Upper lobe of left lung (tissue), 6 donors: ENCODE data around the gene TTC39A. TPM values are rescaled to one million over a fixed set of nuclear protein-coding genes. Genes with fewer than 3 reads are reported as not detected.

Source experiments
- ATAC-seq, 2 donors: fragments of 200-7000 bp; cut with Tn5 transposase; one replicate each; pipeline ENCODE4 v1.9.1; 2022; ENCODE audit warnings: mild to moderate bottlenecking in 2 of 2, moderate library complexity in 2 of 2; ENCODE audit not compliant: low FRiP score in 2 of 2
- DNase-seq, 2 donors: peaks; one replicate each; pipeline ENCODE4 v3.0.0-alpha.2; 2019 to 2020
- H3K27ac ChIP-seq, 4 donors: fragments of 200-600 bp; sonication (generic); one replicate each; pipeline ENCODE4 v1.5.1; 2016 to 2019
- H3K27me3 ChIP-seq, 4 donors: fragments of 200-600 bp; sonication (generic); one replicate each; pipeline ENCODE4 v1.5.1; 2017 to 2019
- H3K36me3 ChIP-seq, 4 donors: fragments of 200-600 bp; sonication (generic); one replicate each; pipeline ENCODE4 v1.5.1; 2016 to 2019
- H3K4me1 ChIP-seq, 4 donors: fragments of 200-600 bp; sonication (generic); one replicate each; pipeline ENCODE4 v1.5.1; 2018 to 2019
- H3K4me3 ChIP-seq, 4 donors: fragments of 200-600 bp; sonication (generic); one replicate each; pipeline ENCODE4 v1.5.1; 2017 to 2019; ENCODE audit warnings: mild to moderate bottlenecking in 2 of 4, moderate library complexity in 1 of 4
- H3K9me3 ChIP-seq, 4 donors: fragments of 200-600 bp; sonication (generic); one replicate each; pipeline ENCODE4 v1.5.1; 2018 to 2019
- EP300 ChIP-seq, 4 donors: sonication (generic); formaldehyde crosslinking; IDR thresholded peaks; one replicate each; pipeline ENCODE4 v1.5.1; 2017; ENCODE audit warnings: antibody characterized with exemption in 4 of 4, control low read depth in 2 of 4
- POLR2A ChIP-seq, 4 donors: fragments of 450-650 bp; IDR thresholded peaks; one replicate each; pipeline ENCODE4 v1.5.1; 2016 to 2017; ENCODE audit warnings: antibody characterized with exemption in 4 of 4, mild to moderate bottlenecking in 2 of 4
- POLR2AphosphoS5 ChIP-seq, 2 donors: sonication (generic); formaldehyde crosslinking; IDR thresholded peaks; one replicate each; pipeline ENCODE4 v1.5.1; 2017; ENCODE audit warnings: antibody characterized with exemption in 2 of 2
- whole genome bisulfite sequencing, 2 donors: methylation state at CpG; one replicate each; pipeline ENCODE4 v1.1.5; 2017 to 2018; 5-methylcytosine and 5-hydroxymethylcytosine counted together
- total RNA-seq, 6 donors: library from RNA; depleted of rRNA in 4 of 6; stranded (reverse); fragments of >200 nt in 4 of 6; gene quantifications; one replicate each; pipeline versions ENCODE4 v1.1.0 to v1.2.1, GENCODE V29; 2016 to 2021
- TF ChIP-seq, protein P1 (sequence below), 6 experiments: fragments of 450-650 bp in 4 of 6; fragments of 200-600 bp in 2 of 6; sonication (generic) in 2 of 6; IDR thresholded peaks; one replicate each; pipeline ENCODE4 v1.5.1; 2016 to 2019; ENCODE audit warnings: antibody characterized with exemption in 6 of 6
- donor health status: DM: no; HTN: no; CAD: no; lungs with moderate emphysema.
- donor health status: DM: no; HTN: yes; CAD: no; lungs with severe emphysema.

Gene TTC39A
- total RNA-seq, 6 donors from 2014 or later = 33.0 to 96.4 (median 55.7) TPM

DNA sequence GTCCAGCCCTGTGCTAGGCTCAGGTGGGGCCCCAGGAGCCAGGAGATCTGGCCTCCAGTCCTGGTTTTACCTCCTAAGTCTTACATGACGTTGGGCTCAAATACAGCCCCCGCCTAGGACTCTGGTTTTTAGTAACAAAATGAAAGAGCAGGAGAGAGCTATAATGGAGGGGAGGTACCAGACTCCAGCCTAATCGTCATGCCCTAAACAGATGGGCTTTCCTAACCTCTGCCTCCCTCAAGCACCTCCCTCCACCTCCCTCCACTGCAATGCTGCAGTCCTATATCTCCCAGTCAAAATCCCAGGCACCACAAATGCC is 28.6 kb downstream of the TTC39A start:
- Histone ChIP-seq H3K4me3 (no peak overlapping the region), H3K27me3 (no peaks in the 10 kb centered on the region), H3K9me3 (no peaks in the 10 kb centered on the region), H3K4me1 (peaks cover 5 to 22% (median 11%) of the 10 kb centered on the region in 4 donors), H3K36me3 (no peaks in the 10 kb centered on the region), H3K27ac (no peak overlapping the region)
- ATAC-seq (no peak), DNase-seq (no peak)
- WGBS, 2 donors = 76 to 84% methylated on average over 3 of the region's 3 CpGs
- TF ChIP-seq, protein P1, sequence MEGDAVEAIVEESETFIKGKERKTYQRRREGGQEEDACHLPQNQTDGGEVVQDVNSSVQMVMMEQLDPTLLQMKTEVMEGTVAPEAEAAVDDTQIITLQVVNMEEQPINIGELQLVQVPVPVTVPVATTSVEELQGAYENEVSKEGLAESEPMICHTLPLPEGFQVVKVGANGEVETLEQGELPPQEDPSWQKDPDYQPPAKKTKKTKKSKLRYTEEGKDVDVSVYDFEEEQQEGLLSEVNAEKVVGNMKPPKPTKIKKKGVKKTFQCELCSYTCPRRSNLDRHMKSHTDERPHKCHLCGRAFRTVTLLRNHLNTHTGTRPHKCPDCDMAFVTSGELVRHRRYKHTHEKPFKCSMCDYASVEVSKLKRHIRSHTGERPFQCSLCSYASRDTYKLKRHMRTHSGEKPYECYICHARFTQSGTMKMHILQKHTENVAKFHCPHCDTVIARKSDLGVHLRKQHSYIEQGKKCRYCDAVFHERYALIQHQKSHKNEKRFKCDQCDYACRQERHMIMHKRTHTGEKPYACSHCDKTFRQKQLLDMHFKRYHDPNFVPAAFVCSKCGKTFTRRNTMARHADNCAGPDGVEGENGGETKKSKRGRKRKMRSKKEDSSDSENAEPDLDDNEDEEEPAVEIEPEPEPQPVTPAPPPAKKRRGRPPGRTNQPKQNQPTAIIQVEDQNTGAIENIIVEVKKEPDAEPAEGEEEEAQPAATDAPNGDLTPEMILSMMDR (IDR thresholded peaks at IDR 0.05) = no peak
- TF ChIP-seq EP300 (IDR thresholded peaks at IDR 0.05) = no peak
- TF ChIP-seq POLR2A (IDR thresholded peaks at IDR 0.05) = no peak
- no peak for TF ChIP-seq POLR2AphosphoS5 (IDR thresholded peaks at IDR 0.05)

DNA sequence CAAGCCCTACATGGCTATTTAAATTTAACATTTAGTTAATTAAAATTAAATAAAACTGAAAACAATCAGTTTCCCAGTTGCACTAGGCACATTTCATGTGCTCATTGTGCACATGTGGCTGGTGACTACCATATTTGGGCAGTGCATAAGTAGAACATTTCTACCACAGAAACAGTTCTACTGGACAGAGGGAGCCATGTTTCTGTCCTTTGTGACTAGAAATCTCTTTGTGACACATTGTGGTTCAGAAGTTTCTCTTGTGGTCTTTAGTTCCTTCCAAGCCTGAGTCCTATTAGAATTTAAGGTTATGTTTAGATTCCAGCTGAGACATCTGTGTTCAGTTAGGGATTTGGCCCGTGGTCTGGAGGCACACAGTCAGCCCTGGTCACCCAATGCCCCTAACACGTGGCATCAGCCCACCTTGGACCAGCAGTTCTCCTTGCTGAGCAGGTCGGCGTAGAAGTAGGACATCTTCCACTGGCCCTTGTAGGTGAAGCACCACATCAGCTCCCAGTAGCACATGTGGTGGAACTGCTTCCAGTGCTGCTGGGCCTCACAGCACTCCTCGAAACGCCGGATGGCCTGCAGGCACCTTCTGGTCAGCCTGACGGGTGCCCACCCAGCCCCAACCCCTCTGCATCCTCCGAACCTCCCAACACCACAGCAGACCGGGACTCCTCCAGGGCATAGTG is 29.1 kb downstream of the TTC39A start:
- Histone ChIP-seq H3K4me1 (peaks cover 10 to 27% (median 16%) of the 10 kb centered on the region in 4 donors), H3K27ac (no peak overlapping the region), H3K36me3 (no peaks in the 10 kb centered on the region), H3K4me3 (no peak overlapping the region), H3K27me3 (no peaks in the 10 kb centered on the region), H3K9me3 (no peaks in the 10 kb centered on the region)
- DNase-seq (no peak), ATAC-seq (no peak)
- TF ChIP-seq POLR2AphosphoS5 (IDR thresholded peaks at IDR 0.05) (no peak), EP300 (IDR thresholded peaks at IDR 0.05) (no peak), POLR2A (IDR thresholded peaks at IDR 0.05) (no peak)
- TF ChIP-seq, protein P1 (IDR thresholded peaks at IDR 0.05) = no peak
- 83 to 87% methylated on average over 7 to 10 of the region's 10 CpGs for WGBS, 2 donors

DNA sequence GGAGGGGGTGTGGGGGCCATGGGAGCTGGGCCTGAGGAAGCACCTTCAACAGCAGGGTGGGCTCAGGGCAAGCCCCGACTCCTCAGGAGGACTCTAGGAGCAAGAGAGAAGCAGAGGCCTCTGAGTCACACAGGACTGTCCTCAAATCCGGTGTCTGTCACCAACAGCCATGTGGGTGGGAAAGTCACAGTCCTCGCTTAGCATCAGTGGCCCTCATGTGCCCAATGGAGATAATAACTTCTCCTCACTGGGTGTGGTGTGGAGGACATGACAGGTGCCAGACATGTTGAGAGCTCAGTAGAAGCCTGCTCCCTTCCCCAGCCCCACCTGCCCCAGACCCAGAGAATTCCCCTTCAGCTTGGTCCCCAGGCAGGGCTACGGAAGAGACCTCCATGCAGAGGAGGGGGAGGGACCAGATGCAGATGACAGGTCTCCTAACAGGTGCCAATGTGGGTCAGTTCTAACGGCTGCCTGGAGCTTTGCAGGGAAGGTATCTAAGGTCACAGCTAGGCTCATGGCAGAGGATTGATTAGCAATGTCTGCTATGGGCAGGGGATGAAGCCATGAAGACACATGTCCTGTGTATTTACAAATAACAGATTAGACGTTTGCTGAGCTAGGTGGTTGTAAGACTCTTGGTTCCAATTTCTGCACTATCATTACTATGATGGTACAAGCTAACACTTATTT is 30.2 kb downstream of the TTC39A start:
- H3K4me1 ChIP-seq = peaks cover 11 to 20% (median 16%) of the 10 kb centered on the region in 4 donors
- no peaks in the 10 kb centered on the region for H3K27me3 ChIP-seq
- ATAC-seq (no peak), DNase-seq (no peak)
- H3K27ac ChIP-seq = no peak overlapping the region
- TF ChIP-seq EP300 (IDR thresholded peaks at IDR 0.05) = no peak
- H3K36me3 ChIP-seq = no peaks in the 10 kb centered on the region
- H3K9me3 ChIP-seq = no peaks in the 10 kb centered on the region
- H3K4me3 ChIP-seq = no peak overlapping the region
- WGBS, 2 donors = 79 to 87% methylated on average over 4 to 6 of the region's 6 CpGs

DNA sequence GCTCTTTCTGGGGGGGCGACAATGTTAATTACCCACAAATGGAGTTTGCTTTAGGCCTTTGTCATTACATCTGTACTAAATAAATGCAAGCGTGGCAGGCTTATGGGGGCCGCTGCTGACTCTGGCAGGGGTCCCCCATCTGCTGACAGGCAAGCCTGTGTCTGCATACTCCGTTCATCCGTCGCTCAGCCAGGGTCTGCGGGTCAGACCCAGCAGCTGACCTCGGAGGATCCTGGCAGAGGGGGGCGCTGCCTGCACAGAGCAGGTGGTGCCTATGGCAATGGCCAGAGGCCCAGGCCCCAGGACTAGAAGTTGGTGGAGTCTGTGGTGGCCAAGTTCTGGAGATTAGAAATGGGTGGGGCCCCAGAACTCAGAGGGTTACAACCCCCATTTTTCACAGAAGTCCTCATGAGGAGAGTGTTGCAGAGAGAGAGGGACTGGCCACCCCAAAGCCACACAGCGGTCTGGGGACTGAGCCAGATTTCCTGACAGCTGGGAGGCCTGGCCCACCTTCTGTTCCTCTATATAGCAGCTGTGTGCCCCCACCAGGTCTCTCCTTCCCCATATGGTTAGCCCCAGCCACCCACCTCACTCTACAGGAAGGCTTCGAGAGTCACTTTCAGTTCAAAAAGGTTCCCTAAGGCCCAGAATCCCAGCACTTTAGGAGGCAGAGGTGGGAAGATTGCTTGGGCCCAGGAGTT is 31.0 kb downstream of the TTC39A start:
- TF ChIP-seq POLR2AphosphoS5 (IDR thresholded peaks at IDR 0.05) = no peak
- no peak for TF ChIP-seq EP300 (IDR thresholded peaks at IDR 0.05)
- TF ChIP-seq POLR2A (IDR thresholded peaks at IDR 0.05) = no peak
- TF ChIP-seq, protein P1 (IDR thresholded peaks at IDR 0.05) = no peak
- WGBS, 2 donors = 89 to 92% methylated on average over 10 to 11 of the region's 11 CpGs
- Histone ChIP-seq H3K4me3 (no peak overlapping the region), H3K27ac (no peak overlapping the region), H3K27me3 (no peaks in the 10 kb centered on the region), H3K4me1 (peaks cover 11 to 20% (median 16%) of the 10 kb centered on the region in 4 donors), H3K36me3 (no peaks in the 10 kb centered on the region), H3K9me3 (no peaks in the 10 kb centered on the region)
- ATAC-seq (no peak), DNase-seq (no peak)

DNA sequence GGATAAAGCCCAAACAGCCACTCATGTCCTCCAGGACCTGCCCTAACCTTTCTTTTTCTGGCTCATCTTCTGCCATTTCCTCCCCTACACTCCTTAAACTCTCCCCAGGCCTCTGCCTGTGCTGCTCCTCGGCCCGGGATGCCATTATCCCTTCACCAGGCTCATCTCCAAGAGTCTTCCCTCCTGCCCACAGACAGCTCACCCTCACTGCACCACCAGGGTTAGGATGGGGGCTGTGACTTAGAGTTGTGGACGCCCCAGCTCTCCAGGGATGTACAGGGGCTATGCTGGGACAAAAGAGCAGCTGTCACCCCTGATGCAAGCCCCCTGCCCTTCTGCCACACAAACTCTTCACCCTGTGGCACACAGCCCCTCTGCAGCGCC is 32.0 kb downstream of the TTC39A start:
- H3K4me1 ChIP-seq = peaks cover 11 to 20% (median 14%) of the 10 kb centered on the region in 4 donors
- no peak overlapping the region for H3K27ac ChIP-seq
- ATAC-seq (no peak), DNase-seq (no peak)
- 88 to 95% methylated on average over 4 of the region's 4 CpGs for WGBS, 2 donors
- H3K27me3 ChIP-seq = no peaks in the 10 kb centered on the region
- H3K4me3 ChIP-seq = no peak overlapping the region
- no peak for TF ChIP-seq POLR2A (IDR thresholded peaks at IDR 0.05)
- TF ChIP-seq POLR2AphosphoS5 (IDR thresholded peaks at IDR 0.05) = no peak
- H3K9me3 ChIP-seq = no peaks in the 10 kb centered on the region
- no peaks in the 10 kb centered on the region for H3K36me3 ChIP-seq
